HG02852 (cell line): Measurements from ENCODE around the gene ADNP2.
A peak's percentile ranks its signal among the peaks of the same experiment; 100 is the strongest.
"Not testable (repeated sequence)": the region's sequence is repeated elsewhere in the genome, so short reads cannot be mapped to it uniquely, and the experiment has no call there.

Experiments
- ATAC-seq: cut with Tn5 transposase; IDR thresholded peaks from one replicate; pipeline ENCODE4 v1.9.1; 2021; ENCODE audit warnings: mild to moderate bottlenecking, moderate library complexity; ENCODE audit not compliant: unreplicated experiment

ADNP2 gene

GRCh38 chr18:80145196-80145804 is 36.2 kb downstream of the ADNP2 start:
- no peak for ATAC-seq

DNA sequence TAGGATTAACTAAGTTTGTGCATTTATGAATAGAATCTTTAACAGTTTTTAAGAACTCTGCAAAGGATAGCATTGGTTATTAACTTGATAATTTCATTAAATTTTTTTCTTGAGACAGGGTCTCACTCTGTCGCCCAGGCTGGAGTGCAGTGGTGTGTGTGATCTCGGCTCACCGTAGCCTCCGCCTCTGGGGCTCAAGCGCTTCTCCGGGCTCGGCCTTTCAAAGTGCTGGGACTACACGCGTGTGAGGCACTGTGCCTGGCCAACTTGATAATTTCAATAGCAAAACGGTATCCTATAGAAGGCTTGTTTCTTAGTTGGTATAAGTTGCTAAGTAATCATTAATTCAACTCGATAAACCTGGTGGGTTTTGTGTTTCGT is 38.0 kb downstream of the ADNP2 start:
- ATAC-seq = peak; percentile 31

DNA sequence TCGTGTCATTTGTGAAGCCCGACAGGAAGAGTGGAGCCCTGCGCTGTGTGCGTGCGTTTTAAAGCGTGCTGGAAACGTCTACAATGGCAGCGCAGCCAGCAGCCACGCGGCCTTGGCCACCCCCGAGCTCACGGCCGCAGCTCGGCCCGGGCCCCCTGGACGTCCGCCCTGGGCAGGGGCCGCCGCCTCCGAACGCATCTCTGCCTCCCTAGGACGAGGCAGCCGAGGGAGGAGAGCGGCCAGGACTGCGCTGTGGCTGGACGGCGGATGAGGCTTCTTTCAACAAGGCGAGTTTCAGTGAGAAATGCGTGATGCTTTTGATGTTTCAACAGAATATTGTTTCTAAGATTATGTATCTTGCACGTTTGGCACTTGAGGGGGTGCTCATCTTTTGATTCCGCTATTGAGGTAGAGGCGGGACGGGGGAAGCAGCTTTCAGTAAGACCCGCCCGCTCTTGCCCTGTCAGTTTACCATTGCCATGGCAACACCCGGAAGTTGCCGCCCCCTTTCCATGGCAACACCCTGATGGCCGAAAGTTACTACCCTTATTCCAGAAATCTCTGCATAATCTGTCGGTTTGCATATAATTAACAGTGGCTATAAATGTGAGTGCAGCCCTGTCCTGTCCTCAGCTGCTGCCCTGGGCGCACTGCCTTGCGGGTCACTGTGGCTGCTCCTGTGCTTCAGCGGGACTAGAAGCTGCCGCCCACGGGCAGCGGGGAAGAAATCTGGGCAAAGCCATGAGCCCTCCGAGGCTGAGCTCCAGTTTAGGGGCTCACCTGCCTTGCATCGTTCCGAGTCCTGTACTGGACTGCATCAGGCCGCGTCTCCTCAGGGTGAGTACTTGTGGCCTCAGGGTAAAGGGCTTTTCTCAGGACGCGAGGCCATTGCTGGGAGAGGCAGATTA is 38.6 kb downstream of the ADNP2 start:
- peak; percentile 90 for ATAC-seq

- no peak for ATAC-seq
Measured at GRCh38 chr18:80148326-80149199, 39.5 kb downstream of the ADNP2 start.

GRCh38 chr18:80149667-80150066 is 40.6 kb downstream of the ADNP2 start:
- ATAC-seq = no peak

GRCh38 chr18:80154293-80154692 is 45.2 kb downstream of the ADNP2 start:
- peak; percentile 69 for ATAC-seq

GRCh38 chr18:80157708-80158343 is 48.8 kb downstream of the ADNP2 start:
- ATAC-seq = peak; percentile 41

- no peak for ATAC-seq
Measured at GRCh38 chr18:80158365-80158764, 49.3 kb downstream of the ADNP2 start.

- peak; percentile 59 for ATAC-seq
Measured at GRCh38 chr18:80159713-80160636, 50.9 kb downstream of the ADNP2 start.

DNA sequence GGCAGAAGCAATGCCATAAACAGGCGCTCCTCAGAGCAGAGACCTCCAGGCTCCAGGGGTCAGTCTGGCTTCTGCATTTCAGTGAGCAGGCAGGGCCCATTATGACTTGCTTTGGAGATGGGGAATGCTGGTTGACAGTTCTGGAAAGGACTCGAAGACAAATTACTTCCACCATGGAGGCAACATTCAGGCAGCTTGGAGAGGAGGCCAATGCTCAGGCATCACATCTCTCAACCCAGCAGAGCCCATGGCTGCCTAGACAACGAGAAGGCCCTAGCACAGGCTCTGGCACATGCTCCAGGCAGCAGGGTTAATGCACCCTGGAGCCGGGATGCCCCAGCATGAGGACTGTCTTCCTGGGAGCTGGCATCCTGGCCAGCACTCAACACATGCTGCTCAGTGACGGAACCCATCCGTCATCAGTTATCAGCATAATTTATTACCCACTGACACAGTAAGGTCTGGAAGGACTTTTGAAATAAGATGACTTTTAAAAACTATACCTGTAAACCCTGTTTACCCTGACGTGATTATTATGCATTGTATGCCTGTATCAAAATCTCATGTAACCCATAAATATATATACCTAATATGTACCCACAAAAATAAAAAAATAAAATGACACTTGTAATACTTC is 52.8 kb downstream of the ADNP2 start:
- ATAC-seq = no peak

DNA sequence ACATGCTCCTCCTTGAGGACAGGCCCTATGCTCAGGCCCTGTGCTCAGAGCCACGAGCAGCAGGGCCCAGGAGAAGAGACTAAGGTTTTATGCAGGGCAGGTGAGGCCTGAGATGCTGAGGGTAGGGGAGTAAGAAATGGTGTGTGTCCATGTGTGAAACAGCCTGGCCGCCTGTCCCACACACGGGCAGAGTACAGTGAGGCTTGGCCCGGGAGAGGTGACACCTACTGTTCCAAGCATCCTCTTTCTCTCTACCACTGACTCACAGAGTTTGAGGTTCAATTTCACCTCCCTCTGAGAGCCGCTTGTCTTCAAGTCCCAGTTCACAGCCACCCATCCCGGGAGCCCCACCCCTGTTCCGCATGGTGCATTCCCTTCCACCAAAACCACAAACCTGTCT is 54.1 kb downstream of the ADNP2 start:
- ATAC-seq = no peak

GRCh38 chr18:80164727-80165355 is 55.8 kb downstream of the ADNP2 start:
- ATAC-seq = not testable (repeated sequence)

DNA sequence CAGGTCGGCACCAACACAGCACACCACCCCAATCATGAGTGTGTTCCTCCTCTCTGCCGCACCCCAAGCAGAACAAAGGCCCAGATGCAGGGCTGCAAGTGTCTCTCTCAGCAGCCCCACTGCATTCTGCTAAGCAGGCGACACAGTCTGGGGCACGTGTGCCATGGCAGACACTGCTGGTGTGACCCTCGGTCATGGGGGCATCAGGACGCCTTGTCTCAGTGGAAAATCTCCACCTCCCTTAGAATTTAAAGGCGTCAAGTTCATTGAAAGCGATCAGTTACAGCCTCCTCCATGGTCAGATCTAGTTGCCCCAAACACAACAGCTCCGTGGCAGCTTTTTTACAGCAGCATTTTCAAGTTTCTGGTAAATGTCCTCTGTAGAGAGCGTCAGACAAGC is 57.2 kb downstream of the ADNP2 start:
- ATAC-seq = no peak

DNA sequence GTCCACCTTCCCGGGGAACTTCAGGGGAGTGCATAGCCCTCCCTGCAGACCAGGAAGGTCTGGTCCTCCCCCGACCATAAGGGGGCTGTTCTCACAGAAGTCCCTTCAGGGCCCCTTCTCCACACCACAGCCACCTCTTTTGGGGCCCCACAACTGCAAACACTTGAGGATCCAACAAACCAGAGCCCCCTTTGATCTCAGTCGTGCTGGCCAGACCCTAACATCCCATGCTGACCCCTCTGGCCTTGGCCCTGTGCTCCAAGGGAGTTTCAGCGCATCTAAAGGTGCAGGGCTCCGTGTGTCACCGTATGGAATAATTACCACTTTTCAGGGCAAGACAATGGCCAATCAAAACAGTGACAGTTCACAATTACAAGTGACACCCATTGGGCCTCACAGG is 57.7 kb downstream of the ADNP2 start:
- no peak for ATAC-seq

- ATAC-seq = no peak
Measured at GRCh38 chr18:80167331-80167730, 58.3 kb downstream of the ADNP2 start.

DNA sequence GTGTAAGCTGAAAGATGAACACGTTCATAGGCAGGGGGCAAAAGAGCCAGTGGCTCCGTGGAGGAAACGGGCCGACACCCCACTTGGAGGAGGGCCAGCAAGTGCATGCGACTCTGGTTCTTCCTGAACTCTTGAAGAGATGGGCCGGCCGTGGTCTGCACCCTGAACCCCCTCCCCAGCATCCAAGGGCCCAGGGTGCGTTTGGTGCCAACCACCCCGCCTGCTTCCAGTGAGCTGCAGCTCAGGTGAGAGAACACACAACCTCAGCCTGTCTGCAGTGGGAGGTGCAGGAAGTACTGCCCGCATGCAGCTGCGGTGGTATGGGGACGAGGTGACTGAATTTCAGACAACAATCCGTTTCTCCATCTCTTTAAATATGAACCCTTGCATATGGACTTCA is 58.9 kb downstream of the ADNP2 start:
- no peak for ATAC-seq

DNA sequence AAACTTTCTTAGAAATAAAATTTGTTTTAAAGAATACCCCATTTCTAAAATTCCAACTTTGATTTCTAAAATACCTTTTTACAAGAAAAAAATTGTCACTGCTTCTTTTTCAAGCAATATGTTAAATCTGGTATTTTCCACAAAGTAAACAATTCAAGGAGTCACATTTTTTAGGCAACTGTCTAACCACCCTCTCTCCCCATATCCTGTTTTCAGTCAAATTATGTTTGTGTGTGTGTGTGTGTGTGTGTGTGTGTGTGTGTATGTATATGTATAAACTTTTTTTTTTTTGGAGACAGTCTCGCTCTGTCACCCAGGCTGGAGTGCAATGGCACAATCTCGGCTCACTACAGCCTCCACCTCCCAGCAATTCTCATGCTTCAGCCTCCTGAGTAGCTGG is 59.3 kb downstream of the ADNP2 start:
- no peak for ATAC-seq

DNA sequence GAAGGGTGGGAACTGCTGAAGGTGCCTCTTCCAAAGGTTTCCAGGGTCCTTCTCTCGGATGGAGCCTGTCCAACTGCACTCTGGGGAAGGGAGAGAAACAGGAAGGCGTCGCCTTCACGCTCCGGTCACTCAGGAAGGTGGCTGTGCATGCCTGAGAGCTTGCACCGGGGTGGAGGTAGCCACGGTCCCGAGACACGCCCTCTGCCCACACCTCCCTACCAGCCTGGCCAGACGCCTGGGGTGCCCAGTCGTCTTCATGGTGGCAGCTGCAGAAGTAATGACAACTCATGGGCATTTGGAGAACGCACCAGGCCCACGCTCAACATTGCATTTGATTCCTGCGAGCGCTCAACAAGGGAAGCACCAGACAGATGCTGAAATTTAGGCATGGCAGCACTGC is 59.9 kb downstream of the ADNP2 start:
- no peak for ATAC-seq

GRCh38 chr18:80169607-80170006 is 60.5 kb downstream of the ADNP2 start:
- ATAC-seq = no peak
